Keratinocyte (primary cell): ENCODE data around the gene HERC3. TPM values are rescaled to one million over a fixed set of nuclear protein-coding genes. Genes with fewer than 3 reads are reported as not detected.

ENCODE experiments used
- DNase-seq: peaks from one replicate; pipeline ENCODE4 v3.0.0-alpha.2; 2011; ENCODE audit warnings: low read depth, missing footprints, low spot score
- FAIRE-seq: peaks from 2 replicates; lab custom pipeline; 2011; peaks lifted over from hg19 to GRCh38; lab: Jason Lieb, UNC
- H2AFZ ChIP-seq: 2 replicates; pipeline ENCODE4 v1.6.0; 2012; ENCODE audit warnings: low read length, control low read depth, inconsistent platforms; ENCODE audit not compliant: control insufficient read depth
- H3K27ac ChIP-seq: 2 replicates; pipeline ENCODE4 v1.5.1; 2011; ENCODE audit warnings: low read length; ENCODE audit not compliant: control insufficient read depth, insufficient read depth
- H3K27me3 ChIP-seq: 3 replicates; pipeline ENCODE4 v1.6.0; 2011; ENCODE audit warnings: low read length; ENCODE audit not compliant: control insufficient read depth, insufficient read depth; ENCODE audit errors: extremely low read depth
- H3K36me3 ChIP-seq, 2 experiments: 2 replicates in 1 of 2; 3 replicates in 1 of 2; pipeline ENCODE4 v1.5.1; 2011; ENCODE audit warnings: low read length in 2 of 2, mild to moderate bottlenecking in 1 of 2; ENCODE audit not compliant: control insufficient read depth in 2 of 2, insufficient read depth in 2 of 2; ENCODE audit errors: extremely low read depth in 1 of 2
- H3K4me1 ChIP-seq: 3 replicates; pipeline ENCODE4 v1.5.1; 2011; ENCODE audit warnings: low read length; ENCODE audit not compliant: control insufficient read depth, insufficient read depth; ENCODE audit errors: extremely low read depth
- H3K4me2 ChIP-seq: 3 replicates; pipeline ENCODE4 v1.6.0; 2011; ENCODE audit warnings: low read depth, low read length; ENCODE audit not compliant: control insufficient read depth, insufficient read depth; ENCODE audit errors: extremely low read depth
- H3K4me3 ChIP-seq, 3 experiments: fragments of 200-600 bp in 1 of 3; sonication (generic) in 1 of 3; 2 replicates in 2 of 3; 3 replicates in 1 of 3; pipeline ENCODE4 v1.5.1; 2011 to 2016; ENCODE audit warnings: low read length in 3 of 3, mild to moderate bottlenecking in 3 of 3, control low read depth in 2 of 3, inconsistent platforms in 1 of 3, low read depth in 1 of 3, mixed read lengths in 1 of 3, mixed run types in 1 of 3, moderate library complexity in 1 of 3; ENCODE audit not compliant: control insufficient read depth in 2 of 3, insufficient read depth in 2 of 3; ENCODE audit errors: extremely low read depth in 1 of 3
- H3K79me2 ChIP-seq: 2 replicates; pipeline ENCODE4 v1.6.0; 2012; ENCODE audit warnings: low read length; ENCODE audit not compliant: control insufficient read depth, insufficient read depth
- H3K9ac ChIP-seq: 3 replicates; pipeline ENCODE4 v1.6.0; 2011; ENCODE audit warnings: low read length; ENCODE audit not compliant: control insufficient read depth, insufficient read depth; ENCODE audit errors: extremely low read depth
- H3K9me1 ChIP-seq: 3 replicates; pipeline ENCODE4 v1.6.0; 2011; ENCODE audit warnings: low read length; ENCODE audit not compliant: control insufficient read depth, insufficient read depth; ENCODE audit errors: extremely low read depth
- H3K9me3 ChIP-seq: 2 replicates; pipeline ENCODE4 v1.5.1; 2012; ENCODE audit warnings: low read depth, low read length; ENCODE audit not compliant: control insufficient read depth
- H4K20me1 ChIP-seq: 3 replicates; pipeline ENCODE4 v1.6.0; 2011; ENCODE audit warnings: low read length; ENCODE audit not compliant: control insufficient read depth, insufficient read depth; ENCODE audit errors: extremely low read depth
- EZH2 ChIP-seq: IDR thresholded peaks from one replicate; pipeline ENCODE4 v1.6.1; 2012; ENCODE audit warnings: inconsistent platforms, mild to moderate bottlenecking, low read length, moderate library complexity
- dilution Hi-C: fragments of 300-500 bp; cut with MboI; formaldehyde crosslinking; loops from one replicate; pipeline ENCODE4 v1.7.0; 2020; ENCODE audit warnings: low sequenced_read_pairs; ENCODE audit not compliant: extremely low pct_ligation_motif_present
- polyA plus RNA-seq, 5 experiments: library from polyadenylated mRNA; depleted of rRNA in 3 of 5; stranded (reverse) in 3 of 5; stranded (forward) in 1 of 5; unstranded in 1 of 5; fragments of >200 nt; gene quantifications; 1 replicate in 1 of 5; 2 replicates in 3 of 5; 3 replicates in 1 of 5; pipeline versions ENCODE4 v1.2.1 to v1.2.3, GENCODE V29; 2011 to 2012; ENCODE audit warnings: missing spikeins in 2 of 5, low read depth in 1 of 5, low replicate concordance in 1 of 5
- TF ChIP-seq, protein P1 (sequence below), 3 experiments: IDR thresholded peaks in 1 of 3; conservative IDR thresholded peaks in 1 of 3; optimal IDR thresholded peaks in 1 of 3; 2 replicates in 2 of 3; 3 replicates in 1 of 3; pipeline versions ENCODE3 to v1.5.1; 2011; ENCODE audit warnings: low read length in 3 of 3, mild to moderate bottlenecking in 3 of 3, moderate library complexity in 2 of 3, control low read depth in 1 of 3, inconsistent platforms in 1 of 3; ENCODE audit not compliant: insufficient read depth in 2 of 3; ENCODE audit errors: extremely low read depth in 1 of 3

Gene HERC3
- polyA plus RNA-seq, 1 donor (not counting 4 experiments of a cell fraction or from before 2014, with no cell fraction given): 26.3 TPM

DNA sequence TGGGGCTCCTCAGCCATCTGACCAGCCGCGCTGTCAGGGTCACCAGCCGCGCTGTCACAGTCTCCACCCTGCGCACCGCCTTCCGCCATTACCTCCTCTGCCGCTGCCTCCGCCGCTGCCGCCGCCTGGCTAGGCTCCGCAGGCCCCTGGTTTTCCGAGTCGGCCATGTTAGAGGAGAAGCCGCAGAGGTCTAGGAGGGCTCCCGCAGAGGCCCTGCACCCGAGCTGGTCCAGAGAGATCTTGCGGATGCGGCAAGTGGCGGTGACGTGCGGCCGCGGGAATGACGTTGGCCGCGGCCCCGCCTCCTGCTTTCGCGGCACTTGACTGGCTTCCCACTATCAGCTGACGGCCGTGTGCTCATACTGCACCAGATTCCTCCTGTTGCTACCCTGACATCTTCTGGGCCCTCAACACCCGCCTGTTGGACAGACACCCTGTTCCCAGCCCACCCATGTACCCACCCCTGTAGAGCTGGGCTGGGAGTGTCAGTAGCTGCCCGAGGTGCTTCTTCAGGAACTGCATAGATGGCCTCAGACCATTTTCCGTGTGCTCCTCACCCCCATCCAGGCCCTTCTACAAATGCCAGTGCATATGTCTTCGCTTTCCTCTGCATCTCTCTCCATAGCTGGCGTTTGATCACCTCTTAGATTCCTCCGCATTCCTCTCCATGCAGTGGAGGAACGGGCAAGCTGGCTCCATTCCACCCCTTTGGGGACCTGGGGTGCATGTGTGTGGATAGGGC lies 105.5 kb downstream of the HERC3 start, which contains the start of gene NAP1L5:
TSS of gene NAP1L5 (minus strand) at position 242 of the 742 bp plus-strand sequence. CDS start at position 167, 75 bp downstream.
- no peaks in the 10 kb centered on the region for H4K20me1 ChIP-seq
- H3K9me1 ChIP-seq: no peaks in the 10 kb centered on the region
- peaks cover 2% of the 10 kb centered on the region for H3K4me1 ChIP-seq
- DNase-seq: no peak
- peak within 1 kb of the TSS; percentile 32 to 74 (median 68) for H3K4me3 ChIP-seq
- TF ChIP-seq, protein P1, sequence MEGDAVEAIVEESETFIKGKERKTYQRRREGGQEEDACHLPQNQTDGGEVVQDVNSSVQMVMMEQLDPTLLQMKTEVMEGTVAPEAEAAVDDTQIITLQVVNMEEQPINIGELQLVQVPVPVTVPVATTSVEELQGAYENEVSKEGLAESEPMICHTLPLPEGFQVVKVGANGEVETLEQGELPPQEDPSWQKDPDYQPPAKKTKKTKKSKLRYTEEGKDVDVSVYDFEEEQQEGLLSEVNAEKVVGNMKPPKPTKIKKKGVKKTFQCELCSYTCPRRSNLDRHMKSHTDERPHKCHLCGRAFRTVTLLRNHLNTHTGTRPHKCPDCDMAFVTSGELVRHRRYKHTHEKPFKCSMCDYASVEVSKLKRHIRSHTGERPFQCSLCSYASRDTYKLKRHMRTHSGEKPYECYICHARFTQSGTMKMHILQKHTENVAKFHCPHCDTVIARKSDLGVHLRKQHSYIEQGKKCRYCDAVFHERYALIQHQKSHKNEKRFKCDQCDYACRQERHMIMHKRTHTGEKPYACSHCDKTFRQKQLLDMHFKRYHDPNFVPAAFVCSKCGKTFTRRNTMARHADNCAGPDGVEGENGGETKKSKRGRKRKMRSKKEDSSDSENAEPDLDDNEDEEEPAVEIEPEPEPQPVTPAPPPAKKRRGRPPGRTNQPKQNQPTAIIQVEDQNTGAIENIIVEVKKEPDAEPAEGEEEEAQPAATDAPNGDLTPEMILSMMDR (optimal IDR thresholded peaks at IDR 0.05 in 1 of 3, IDR thresholded peaks at IDR 0.05 in 1 of 3, conservative IDR thresholded peaks at IDR 0.05 in 1 of 3; ENCODE audit: extremely low read depth in 1 of 3, insufficient read depth in 2 of 3, low read length in 3 of 3): no peak
- no peak for TF ChIP-seq EZH2
- H3K4me2 ChIP-seq: peak within 1 kb of the TSS; percentile 63
- H3K27me3 ChIP-seq: no peaks in the 10 kb centered on the region
- no peaks in the 10 kb centered on the region for H3K9me3 ChIP-seq
- H3K36me3 ChIP-seq: peaks cover 0 to 1% of the 10 kb centered on the region in 2 experiments
- no peak for FAIRE-seq
- no peaks in the 10 kb centered on the region for H3K79me2 ChIP-seq
- dilution Hi-C loops: no loop called here
- H3K27ac ChIP-seq: no peak within 1 kb of the TSS
- peak within 1 kb of the TSS; percentile 49 for H3K9ac ChIP-seq
- peak within 1 kb of the TSS; percentile 11 for H2AFZ ChIP-seq

DNA sequence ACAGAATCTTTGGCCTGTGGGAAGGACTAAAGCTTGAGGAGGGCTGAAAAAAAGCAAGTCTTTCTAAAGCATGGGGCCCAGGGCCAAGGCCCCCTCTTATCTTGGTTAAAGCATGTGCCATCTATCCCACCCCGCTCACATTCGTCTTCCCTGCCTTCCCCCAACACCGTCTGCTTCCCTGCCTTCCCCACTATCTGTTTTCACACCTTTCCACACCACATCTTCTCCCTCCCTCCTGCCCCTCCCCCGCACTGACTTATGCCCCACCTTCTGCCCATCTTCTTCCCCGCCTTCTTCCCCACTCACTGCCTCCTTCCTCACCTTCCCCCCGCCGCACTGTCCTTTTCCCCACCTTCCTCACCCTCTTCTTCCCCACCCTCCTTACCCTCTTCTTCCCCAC lies 106.2 kb downstream of the HERC3 start:
- H3K36me3 ChIP-seq: peaks cover 0 to 1% of the 10 kb centered on the region in 2 experiments
- H3K4me2 ChIP-seq: no peak overlapping the region
- no peak for TF ChIP-seq EZH2
- TF ChIP-seq, protein P1 (optimal IDR thresholded peaks at IDR 0.05 in 1 of 3, IDR thresholded peaks at IDR 0.05 in 1 of 3, conservative IDR thresholded peaks at IDR 0.05 in 1 of 3; ENCODE audit: extremely low read depth in 1 of 3, insufficient read depth in 2 of 3, low read length in 3 of 3): no peak
- no peak overlapping the region for H3K9ac ChIP-seq
- no peak overlapping the region for H3K4me3 ChIP-seq
- H2AFZ ChIP-seq: no peak overlapping the region
- FAIRE-seq (no peak), DNase-seq (no peak)
- H3K9me3 ChIP-seq: no peaks in the 10 kb centered on the region
- H4K20me1 ChIP-seq: no peaks in the 10 kb centered on the region
- peaks cover 2% of the 10 kb centered on the region for H3K4me1 ChIP-seq
- no peaks in the 10 kb centered on the region for H3K79me2 ChIP-seq
- H3K27me3 ChIP-seq: no peaks in the 10 kb centered on the region
- dilution Hi-C loops: no loop called here
- H3K9me1 ChIP-seq: no peaks in the 10 kb centered on the region
- H3K27ac ChIP-seq: no peak overlapping the region
